Activated CD8-positive, alpha-beta memory T cell treated with anti-CD3 and anti-CD28 coated beads for 36 hours (primary cell): ENCODE measurements around the gene MCC. TPM values are rescaled to one million over a fixed set of nuclear protein-coding genes. Genes with fewer than 3 reads are reported as not detected.

Experiments used
- CTCF ChIA-PET: fragments of 350-600 bp; sonication (Branson Sonifier 250); formaldehyde crosslinking; loops from one replicate; lab custom pipeline; 2021; ENCODE audit warnings: antibody characterized with exemption; lab: Charles Lee
- POLR2A ChIA-PET: fragments of 350-600 bp; sonication (Branson Sonifier 250); formaldehyde crosslinking; loops from one replicate; lab custom pipeline; 2021; ENCODE audit warnings: antibody characterized with exemption; lab: Charles Lee
- total RNA-seq, 2 experiments: library from RNA; stranded (reverse); gene quantifications; one replicate each; pipeline ENCODE4 v1.2.3, GENCODE V29; 2021

Gene MCC
- total RNA-seq, 2 experiments from 2014 or later = 4.8 to 4.9 TPM

DNA sequence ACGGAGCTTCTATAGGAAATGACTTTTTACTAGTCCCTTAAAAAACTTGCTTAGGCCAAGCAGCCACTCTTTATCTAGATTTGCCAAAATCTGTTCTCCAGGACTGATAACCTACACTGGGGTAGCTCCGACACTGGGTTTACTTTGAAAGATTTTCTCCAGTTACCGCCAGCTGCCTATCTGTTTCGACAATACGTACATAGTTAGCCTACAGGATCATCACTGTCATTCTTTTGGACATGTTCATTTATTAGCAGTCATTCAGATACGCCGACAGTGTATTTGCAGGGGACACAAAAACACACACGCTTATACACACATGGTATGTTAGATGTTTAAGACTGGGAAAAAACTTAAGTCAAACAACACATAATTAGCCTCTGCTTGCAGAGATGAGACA is 286.0 kb downstream of the MCC start:
- ChIA-PET POLR2A (no interaction called here), CTCF (no interaction called here)

DNA sequence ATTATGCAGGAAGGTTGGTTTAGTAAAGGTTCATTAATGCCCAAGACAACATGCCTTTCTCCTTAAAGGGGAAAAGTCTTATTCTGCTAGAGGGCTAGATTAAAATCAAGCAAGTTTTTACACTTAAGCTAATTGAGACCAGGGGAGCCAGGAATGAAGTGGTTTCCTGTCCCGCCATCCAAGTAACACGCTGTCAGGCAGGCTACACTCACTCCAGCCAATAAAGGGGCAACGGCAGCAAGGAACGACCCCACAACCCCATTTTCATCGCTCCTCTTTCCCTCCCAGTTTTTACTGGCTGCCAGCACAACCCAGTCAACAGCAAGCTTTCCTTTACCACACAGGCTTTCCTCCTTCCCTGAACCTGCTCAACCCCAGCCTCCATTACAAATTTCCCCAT is 286.5 kb downstream of the MCC start:
- POLR2A ChIA-PET = no interaction called here
- CTCF ChIA-PET = no interaction called here

DNA sequence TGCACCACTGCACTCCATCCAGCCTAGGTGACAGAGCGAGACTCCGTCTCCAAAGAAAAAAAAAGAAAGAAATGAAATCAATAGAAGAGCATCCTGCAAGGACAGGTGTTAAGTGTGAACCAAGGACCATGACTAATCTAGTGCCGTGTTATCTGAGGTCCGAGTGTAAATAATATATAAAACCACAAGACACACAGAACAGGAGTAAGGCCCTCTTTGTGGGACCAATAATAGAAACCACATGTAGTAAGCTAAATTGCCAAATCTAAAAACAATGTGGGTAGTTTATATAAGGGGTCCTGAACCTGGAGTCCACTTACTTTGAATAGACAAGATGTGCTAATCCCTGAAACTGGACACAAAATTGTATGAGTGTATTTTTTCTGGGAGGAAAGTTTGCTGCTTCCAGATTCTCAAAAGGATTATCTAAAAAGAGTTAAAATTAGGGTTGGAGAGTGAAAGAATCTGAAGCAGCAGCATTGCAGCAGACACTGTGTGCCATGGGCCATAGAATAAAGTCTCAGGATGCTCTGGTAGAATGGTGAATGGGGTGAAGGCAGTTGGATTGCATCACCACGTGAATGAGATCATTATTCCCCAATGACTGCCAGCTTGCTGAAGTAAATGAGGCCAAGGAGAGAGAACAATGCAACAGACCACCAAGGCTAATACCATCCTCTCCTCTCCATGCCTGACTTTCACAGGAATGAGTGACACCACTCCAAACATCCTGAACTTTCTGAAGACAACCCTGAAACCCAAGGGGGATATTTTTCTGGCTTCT is 288.9 kb downstream of the MCC start:
- ChIA-PET CTCF (no interaction called here), POLR2A (no interaction called here)

DNA sequence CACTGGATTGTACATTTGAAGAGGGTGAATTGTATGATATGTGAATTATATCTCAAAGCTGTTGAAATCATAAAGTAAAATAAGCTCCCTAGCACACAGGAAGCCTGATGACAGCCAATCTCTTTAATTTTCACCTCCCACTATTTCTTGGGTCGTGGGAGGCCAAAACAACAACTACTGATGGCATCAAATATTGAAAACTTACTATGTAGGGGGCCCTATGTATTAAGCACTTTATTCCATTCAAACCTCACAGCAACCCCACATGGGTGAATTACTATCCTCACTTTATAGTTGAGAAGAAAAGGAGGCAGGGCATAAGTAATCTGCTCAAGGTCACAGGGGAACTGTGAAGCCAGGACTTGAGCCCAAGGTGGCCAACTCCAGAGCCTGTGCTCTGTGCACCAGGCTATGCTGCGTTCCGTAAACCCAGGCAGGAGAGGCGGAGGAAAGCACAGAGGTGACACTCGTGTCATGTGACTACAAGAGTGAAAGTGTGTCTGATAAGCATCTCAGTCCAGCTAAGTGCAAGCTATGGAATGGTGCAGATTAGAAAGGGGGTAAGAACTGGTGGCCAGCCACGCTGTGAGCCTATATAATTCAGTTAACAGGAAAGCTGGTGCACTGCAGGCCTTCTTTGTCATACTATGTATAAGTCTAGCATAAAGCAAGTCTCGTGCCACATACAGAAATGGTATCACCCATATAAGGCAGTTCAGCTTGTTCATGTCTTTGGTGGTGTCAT is 290.6 kb downstream of the MCC start:
- ChIA-PET POLR2A (no interaction called here), CTCF (no interaction called here)

DNA sequence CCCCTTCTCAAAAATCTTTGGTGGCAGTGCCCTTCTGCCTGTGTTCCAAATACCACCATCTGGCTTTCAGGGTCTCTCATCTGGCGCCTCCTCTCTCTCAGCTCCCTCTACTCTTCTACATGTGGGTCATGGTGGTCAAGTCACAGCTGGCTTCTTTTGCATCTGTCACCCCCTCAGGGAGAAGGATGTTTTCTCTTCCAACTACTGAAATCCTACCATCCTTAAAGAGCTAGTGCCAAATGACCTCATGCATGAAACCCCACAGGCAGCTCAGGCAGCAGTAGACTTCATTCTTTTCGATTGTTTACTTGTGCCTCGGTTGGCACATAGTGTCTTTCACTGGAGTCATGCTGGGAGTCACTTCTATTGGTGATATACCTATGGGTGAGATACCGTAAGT is 292.5 kb downstream of the MCC start:
- ChIA-PET CTCF (interaction anchor here (0.6 kb wide), 2 partner anchors 12 to 150 kb away, joined by 3 to 4 read pairs; no protein-coding TSS in a partner anchor), POLR2A (no interaction called here)

DNA sequence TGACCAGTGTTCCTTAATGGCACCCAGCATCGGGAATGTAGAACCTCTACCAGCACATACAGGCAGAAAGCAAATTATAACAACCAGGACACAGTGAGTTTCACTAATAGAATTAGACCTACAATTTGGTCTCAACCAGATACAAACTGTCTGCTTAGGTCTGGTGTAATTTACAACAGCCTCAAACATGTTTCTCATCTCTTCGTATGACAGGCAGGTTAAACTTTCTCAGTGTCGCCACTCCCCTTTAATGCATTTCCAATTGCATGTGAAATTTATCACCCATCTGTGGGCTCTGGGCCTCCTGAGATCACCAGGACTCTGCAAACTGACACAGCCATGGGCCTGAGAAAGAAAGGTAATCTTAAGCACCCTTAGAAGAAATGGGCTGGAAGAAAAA is 293.0 kb downstream of the MCC start:
- CTCF ChIA-PET = no interaction called here
- POLR2A ChIA-PET = no interaction called here

DNA sequence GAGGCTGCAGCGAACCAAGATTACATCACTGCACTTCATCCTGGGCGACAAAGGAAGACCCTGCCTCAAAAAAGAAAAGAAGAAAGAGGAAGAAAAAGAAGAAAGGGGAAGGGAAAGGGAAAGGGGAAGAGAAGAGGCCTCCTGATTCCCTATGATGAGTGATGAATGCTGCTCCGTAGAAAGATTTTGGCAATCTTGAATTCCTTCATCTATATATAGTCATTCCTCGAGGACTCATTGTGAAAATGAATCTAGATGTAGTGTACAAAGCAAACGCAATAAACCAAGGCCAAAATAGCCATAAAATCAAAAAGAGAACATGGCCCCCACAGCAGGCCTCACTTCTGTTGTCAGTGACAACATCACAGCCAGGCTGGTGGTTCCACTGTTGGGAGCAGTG is 293.7 kb downstream of the MCC start:
- CTCF ChIA-PET = no interaction called here
- POLR2A ChIA-PET = no interaction called here

DNA sequence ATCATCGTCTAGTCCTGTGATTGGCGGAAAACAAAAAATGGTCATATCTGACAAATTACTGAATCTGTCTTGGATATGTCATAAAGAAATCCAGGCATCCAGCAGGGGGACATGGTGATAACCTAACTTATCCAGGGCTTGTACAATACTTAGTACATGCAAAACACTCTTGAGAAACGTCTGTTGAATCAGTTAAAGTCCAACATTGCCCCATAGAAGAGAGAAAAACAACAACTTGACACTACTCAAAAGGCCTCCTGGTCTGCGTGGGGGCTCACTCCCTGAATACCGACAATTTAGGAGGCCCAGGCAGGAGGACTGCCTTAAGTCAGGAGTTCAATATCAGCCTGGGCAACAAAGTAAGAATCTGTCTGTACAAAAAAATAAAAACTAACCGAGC is 294.1 kb downstream of the MCC start:
- ChIA-PET CTCF (no interaction called here), POLR2A (no interaction called here)

DNA sequence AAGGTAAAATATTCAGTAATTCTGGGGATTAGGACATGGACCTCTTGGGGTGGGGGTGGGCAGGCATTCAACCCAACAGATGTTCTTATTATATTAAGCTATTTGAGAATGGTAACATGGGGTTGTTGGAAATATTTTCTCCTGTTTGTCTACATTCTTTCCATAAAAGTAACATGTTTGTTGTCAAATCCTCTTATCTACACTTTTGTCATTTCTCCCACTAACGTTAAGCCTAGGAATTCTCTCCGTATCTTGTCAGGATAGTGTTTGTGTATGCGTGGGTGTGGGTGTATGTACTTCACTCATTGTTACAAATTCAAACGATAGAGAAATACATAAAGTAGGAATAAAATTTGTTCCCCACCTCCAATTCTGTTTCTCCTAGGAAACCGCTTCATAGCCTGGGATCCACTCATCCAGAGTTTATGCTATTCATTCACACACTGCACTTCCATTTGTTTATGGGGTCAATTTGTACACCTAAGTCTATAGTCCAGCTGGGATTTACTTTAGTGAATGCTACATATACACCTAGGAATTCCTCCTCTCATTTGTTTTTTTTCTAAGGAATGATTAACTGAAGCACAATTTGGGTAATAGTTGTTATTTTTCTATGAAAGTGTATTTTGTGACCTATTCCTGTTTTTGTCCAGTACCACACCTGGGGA is 294.8 kb downstream of the MCC start:
- ChIA-PET CTCF (no interaction called here), POLR2A (no interaction called here)

DNA sequence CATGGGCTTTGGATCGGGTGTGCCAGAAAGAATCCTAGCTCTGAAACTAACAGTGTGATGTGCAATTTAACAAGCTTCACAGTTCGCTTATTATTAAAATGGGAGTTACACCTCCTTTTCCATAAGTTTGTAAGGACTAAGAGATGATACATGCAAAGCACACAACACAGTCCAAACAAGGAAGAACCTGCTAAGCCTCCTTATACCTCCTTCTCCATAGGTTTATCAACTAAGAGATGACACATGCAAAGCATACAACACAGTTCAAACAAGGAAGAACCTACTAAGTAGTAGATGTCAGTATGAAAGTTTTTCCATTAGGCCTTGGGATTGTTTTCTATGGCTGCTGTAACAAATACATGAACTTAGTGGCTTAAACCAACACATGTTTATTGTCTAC is 295.7 kb downstream of the MCC start:
- ChIA-PET CTCF (no interaction called here), POLR2A (no interaction called here)

DNA sequence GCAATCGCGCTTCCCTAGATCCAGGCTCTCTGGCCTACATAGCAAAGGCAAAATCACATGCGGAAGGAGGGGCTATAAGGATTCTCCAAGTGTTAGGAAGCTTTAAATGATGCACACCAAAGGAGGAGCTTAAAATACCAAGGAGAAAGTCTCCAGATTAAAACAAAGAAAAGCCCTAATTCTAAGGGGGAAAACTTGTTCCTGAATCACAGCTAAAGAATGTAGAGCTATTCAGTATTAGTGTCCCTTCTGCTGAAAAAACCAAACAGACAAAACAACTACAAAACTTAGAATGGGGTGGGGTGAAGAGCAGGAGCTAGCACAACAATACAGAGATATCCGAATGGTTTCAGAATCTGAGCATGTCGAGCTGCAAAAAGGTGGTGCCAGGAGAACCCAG is 297.9 kb downstream of the MCC start:
- ChIA-PET CTCF (no interaction called here), POLR2A (no interaction called here)

DNA sequence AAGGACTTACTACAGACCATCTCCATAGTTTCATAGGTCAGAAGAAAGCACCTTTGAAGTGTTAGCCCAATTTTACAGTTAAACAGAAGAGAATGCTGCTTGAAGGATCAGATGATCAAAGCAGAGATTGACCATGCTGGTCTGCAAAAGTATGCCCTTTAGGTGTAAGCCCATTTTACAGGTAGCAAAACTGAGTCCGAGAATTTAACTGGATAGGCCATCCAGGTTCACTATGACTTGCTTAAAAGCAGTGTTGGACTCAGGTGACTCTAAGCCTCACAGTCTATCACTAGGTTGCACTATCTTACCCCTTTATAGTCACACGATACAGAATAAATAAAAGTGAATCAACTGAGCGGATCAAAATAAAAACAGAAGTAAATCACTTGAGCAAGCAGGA is 299.0 kb downstream of the MCC start:
- CTCF ChIA-PET = no interaction called here
- POLR2A ChIA-PET = no interaction called here

DNA sequence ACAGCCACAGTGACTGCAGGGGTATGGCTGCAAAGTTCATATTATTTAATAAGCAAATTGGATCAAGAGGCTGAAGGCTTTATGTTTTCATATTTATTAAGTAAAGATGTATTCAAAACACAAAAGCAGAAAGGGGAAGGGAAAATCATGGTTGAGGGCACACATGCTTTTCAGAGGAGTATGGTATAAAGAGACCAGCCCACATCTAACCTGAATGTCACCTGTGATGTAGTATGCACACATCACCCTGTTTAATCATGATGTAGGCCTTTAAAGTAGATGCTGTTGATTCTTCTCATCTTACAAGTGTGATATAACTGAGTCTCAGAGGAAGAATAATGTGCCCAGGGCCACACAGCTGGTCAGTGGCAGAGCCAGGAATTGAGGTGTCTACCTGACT is 299.8 kb downstream of the MCC start:
- CTCF ChIA-PET = no interaction called here

DNA sequence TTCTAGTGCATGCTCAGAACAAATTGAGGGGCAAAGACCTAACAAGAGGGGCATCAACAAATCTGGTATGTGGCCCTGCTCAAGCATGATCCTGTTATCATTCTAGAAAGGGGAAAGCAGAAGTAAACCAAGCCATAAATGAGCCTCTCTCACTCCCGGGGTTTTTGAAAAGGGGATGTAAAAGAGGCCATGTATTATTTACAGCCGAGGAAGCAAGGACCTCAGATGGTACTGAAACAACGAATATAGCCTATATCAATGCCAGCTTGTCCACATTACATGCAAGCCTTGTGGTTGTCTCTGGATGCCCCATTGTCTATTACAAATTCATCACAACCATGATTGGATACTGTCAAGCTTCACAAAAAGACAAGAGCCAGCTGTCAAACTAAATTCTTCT is 300.3 kb downstream of the MCC start:
- ChIA-PET CTCF (no interaction called here), POLR2A (no interaction called here)

More for the DNA sequence above, 299.8 kb downstream of the MCC start:
- POLR2A ChIA-PET = no interaction called here

DNA sequence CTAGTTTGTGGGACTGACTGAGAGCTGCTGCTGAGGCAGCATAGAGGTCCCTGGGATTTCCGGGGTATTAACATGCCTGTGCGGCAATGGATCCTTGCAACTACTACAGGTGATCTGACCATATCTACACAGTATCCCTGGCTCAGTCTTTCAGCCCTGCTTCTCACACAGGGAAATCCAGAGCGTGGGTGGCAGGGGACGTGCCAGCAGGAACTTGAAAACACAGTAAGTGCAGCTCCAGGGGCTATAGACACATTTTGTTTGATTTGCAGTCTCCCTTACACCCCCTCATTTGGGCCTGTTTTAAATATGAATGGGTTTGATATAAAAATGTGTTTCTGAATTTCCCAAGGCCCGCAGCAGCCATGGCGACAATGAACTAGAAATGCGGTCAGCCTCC is 302.2 kb downstream of the MCC start:
- ChIA-PET POLR2A (no interaction called here), CTCF (no interaction called here)

DNA sequence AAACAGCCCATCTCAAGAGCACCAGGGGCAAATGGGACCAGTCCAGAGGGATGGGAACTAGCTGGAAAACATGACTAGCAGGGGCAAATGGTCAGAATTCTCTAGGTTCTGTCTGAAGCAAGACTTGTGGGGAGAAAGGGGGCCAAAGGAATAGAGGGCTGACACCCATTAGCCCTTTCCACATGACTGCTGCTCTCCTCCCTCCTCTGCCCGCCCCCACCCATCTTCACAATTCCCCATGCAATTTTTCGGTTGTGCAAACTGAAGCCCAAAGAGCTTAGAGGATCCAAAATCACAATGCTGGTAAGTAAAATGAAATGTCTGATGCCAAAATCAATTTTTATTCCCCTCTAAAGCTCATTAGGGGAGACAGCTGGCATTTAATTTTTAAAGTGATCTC is 304.6 kb downstream of the MCC start:
- ChIA-PET CTCF (interaction anchor here (0.6 kb wide), 1 partner anchor 12 kb away, joined by 4 read pairs; no protein-coding TSS in a partner anchor), POLR2A (no interaction called here)

DNA sequence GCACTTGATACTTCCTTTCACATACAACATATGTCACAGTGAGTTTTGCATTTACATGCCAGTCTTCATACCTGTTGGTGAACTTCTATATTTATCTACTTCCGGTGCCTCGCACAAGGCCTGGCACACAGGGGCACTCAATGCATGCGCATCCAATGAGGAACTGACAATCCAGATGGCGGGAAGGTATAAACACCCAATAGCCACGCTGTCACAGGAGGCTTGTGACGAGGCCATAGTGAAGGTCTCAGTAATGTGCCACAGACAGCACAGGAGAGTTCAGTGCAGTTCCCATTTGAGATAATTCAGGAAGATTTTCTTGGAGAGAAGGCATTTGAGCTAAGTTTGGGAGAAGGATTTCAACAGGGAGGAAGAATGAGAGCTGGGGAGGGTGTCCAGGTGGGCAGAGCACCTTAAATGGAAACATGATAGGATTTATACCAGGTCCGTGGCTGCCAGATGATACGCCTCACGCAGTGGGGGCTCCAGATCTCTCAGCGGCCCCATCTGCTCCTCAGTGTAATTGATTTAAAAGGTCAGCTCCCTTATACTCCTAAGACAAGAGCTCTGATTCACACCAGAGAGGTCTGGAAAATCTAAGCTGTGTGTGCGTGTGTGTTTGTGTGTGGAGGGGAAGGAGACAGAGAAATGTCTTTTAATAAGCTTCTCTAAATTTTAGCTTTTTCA is 305.5 kb downstream of the MCC start:
- ChIA-PET CTCF (interaction anchor here (1.2 kb wide), 1 partner anchor 34 kb away, joined by 4 read pairs; no protein-coding TSS in a partner anchor), POLR2A (no interaction called here)

DNA sequence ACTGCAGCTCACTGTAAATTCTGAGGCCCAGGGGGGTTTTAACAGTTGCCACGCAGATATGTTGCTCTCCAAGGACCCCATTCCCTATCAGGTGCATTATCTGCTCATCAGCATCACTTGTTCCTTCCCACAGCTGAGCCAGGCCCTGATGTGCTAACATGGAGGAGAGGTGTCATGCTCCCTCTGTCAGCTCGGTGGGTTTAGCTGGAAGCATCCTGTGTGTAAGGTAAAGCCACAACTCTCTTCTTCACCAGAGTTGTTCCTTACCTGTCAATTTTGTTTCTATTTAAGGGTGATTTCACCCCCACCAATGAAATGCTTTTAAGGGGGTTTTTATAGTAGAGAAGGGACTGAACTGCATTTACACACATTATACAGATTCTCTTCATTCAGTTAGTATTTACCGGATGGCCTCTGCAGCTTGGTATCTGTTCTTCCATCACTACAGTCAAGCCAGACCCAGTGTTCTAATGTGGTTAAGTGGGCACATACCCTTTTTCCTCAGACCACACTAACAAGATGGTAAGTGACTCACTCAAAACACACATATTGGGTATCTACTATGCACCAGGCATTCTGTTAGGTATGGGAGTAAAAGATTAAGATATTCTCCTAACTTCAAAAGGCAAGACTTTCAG is 306.3 kb downstream of the MCC start:
- CTCF ChIA-PET = interaction anchor here (1.2 kb wide), 1 partner anchor 35 kb away, joined by 4 read pairs; no protein-coding TSS in a partner anchor
- POLR2A ChIA-PET = no interaction called here

DNA sequence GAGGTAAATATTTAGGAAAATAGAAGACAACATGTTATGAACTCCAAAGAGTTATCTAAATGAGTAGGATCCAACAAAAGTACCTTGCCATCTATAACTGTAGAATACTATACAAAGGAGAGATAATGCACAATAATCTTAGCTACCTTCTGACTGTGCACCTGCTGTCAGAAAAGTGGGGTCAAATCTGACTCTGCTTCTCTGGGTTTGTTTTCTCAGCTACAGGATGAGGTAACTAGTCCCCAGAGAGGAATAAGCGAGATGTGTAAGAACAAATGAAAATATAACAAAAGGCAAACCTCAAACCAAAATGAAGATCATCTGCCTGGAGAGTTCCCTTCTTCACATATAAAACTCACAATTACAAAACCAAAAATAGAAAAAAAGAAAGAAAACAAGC is 306.8 kb downstream of the MCC start:
- ChIA-PET POLR2A (no interaction called here), CTCF (interaction anchor here (1.2 kb wide), 1 partner anchor 35 kb away, joined by 4 read pairs; no protein-coding TSS in a partner anchor)
